NB4 (cell line): Measurements from ENCODE around the gene PRCP.

Source experiments
- DNase-seq: peaks from one replicate; pipeline ENCODE4 v3.0.0; 2010; ENCODE audit warnings: low read depth
- H3K4me3 ChIP-seq: one replicate; pipeline ENCODE4 v1.5.1; 2011; ENCODE audit warnings: mild to moderate bottlenecking, low read depth, low read length, moderate library complexity
- MYC ChIP-seq: IDR thresholded peaks from 2 replicates; pipeline ENCODE4 v1.6.1; 2011; ENCODE audit warnings: low read depth, low read length
- POLR2A ChIP-seq: IDR thresholded peaks from 2 replicates; pipeline ENCODE4 v1.6.1; 2011; ENCODE audit warnings: mild to moderate bottlenecking; ENCODE audit not compliant: insufficient read length; ENCODE audit errors: extremely low read depth
- TF ChIP-seq, protein P1 (sequence below): IDR thresholded peaks from 2 replicates; pipeline ENCODE4 v1.6.1; 2011; ENCODE audit warnings: low read depth, low read length
- TF ChIP-seq, protein P2 (sequence below): IDR thresholded peaks from one replicate; pipeline ENCODE4 v1.5.1; 2012; ENCODE audit warnings: low read depth, low read length

Gene PRCP

DNA sequence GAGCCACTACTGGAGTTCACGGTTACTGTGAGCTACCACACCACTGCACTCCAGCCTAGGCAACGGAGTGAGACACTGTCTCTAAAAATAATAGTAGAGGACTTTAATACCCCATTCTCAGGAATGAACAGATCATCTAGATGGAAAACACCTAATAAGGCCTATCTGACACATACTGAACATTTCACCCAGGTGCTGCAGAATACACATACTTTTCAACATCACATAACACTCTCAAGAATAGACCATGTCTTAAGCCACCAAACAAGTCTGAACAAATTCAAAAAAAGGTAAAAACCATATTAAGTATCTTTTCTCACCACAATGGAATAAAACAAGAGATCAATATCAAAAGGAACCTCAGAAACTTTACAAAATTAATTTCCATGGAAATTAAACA lies 39.2 kb upstream of the PRCP start:
- TF ChIP-seq, protein P1, sequence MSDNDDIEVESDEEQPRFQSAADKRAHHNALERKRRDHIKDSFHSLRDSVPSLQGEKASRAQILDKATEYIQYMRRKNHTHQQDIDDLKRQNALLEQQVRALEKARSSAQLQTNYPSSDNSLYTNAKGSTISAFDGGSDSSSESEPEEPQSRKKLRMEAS: no peak
- TF ChIP-seq, protein P2, sequence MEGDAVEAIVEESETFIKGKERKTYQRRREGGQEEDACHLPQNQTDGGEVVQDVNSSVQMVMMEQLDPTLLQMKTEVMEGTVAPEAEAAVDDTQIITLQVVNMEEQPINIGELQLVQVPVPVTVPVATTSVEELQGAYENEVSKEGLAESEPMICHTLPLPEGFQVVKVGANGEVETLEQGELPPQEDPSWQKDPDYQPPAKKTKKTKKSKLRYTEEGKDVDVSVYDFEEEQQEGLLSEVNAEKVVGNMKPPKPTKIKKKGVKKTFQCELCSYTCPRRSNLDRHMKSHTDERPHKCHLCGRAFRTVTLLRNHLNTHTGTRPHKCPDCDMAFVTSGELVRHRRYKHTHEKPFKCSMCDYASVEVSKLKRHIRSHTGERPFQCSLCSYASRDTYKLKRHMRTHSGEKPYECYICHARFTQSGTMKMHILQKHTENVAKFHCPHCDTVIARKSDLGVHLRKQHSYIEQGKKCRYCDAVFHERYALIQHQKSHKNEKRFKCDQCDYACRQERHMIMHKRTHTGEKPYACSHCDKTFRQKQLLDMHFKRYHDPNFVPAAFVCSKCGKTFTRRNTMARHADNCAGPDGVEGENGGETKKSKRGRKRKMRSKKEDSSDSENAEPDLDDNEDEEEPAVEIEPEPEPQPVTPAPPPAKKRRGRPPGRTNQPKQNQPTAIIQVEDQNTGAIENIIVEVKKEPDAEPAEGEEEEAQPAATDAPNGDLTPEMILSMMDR: no peak
- TF ChIP-seq MYC (no peak), POLR2A (no peak)
- no peak for DNase-seq

GRCh38 chr11:82937554-82937953 lies 37.3 kb upstream of the PRCP start:
- no peak for DNase-seq
- H3K4me3 ChIP-seq: no peak overlapping the region
- TF ChIP-seq POLR2A (no peak), MYC (no peak)
- TF ChIP-seq, protein P2: no peak
- TF ChIP-seq, protein P1: no peak

More for the DNA sequence above, 39.2 kb upstream of the PRCP start:
- H3K4me3 ChIP-seq: no peak overlapping the region

DNA sequence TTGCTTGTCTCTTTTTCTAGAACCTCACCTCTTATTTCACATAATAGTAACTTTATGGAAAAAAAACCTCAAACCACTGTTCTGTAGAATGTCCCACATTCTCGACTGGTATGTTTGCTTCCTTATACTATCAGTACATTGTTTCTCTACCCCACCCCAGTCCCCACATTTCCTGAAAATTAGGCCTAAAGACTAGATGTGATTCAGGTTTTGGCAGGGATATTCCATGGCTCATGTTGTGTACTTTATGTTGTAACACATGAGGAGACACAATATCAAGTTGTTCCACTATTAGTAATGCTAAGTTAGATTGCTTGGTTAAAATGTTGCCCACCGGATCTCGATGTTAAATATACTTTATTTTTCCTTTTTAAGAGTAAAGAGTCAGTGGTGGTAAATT lies 36.0 kb upstream of the PRCP start:
- TF ChIP-seq POLR2A: no peak
- TF ChIP-seq, protein P2: no peak
- TF ChIP-seq, protein P1: no peak
- TF ChIP-seq MYC: no peak
- no peak overlapping the region for H3K4me3 ChIP-seq
- no peak for DNase-seq

DNA sequence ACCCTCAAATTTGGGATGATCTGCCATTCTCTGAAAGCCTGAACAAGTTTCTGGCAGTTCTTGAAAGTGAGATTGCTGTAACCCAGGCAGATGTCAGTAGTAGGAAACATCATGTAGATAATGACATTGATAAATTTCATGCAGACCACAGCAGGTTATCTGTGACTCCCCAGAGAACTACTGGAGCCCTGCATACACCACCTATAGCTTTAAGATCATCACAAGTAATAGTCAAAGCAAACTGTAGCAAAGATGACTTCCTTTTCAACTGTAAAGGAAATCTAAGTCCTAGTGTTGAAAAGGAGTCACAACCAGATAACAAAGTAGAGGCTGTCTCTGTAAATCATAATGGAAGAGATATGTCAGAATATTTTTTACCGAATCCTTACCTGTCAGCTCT lies 32.3 kb upstream of the PRCP start:
- no peak overlapping the region for H3K4me3 ChIP-seq
- no peak for DNase-seq
- TF ChIP-seq, protein P1: no peak
- TF ChIP-seq POLR2A (no peak), MYC (no peak)
- TF ChIP-seq, protein P2: no peak

GRCh38 chr11:82930734-82931133 lies 30.5 kb upstream of the PRCP start:
- H3K4me3 ChIP-seq: no peak overlapping the region
- DNase-seq: no peak
- TF ChIP-seq POLR2A: no peak
- no peak for TF ChIP-seq MYC
- TF ChIP-seq, protein P1: no peak
- TF ChIP-seq, protein P2: no peak
